T47D (cell line): ENCODE results near the gene THRAP3.
"Not testable (repeated sequence)": the region's sequence is repeated elsewhere in the genome, so short reads cannot be mapped to it uniquely, and the experiment has no call there.

Source experiments
- DNase-seq, 2 experiments: peaks; one replicate each; pipeline versions ENCODE4 v3.0.0 to v3.0.0-alpha.2; 2011 to 2012; ENCODE audit warnings: low read depth in 1 of 2, low spot score in 1 of 2
- JUND ChIP-seq: IDR thresholded peaks from 2 replicates; pipeline ENCODE4 v1.6.1; 2012; ENCODE audit warnings: low read depth
- in situ Hi-C: cut with HindIII; loops from 2 replicates; pipeline ENCODE4 v1.10.0; 2016; ENCODE audit warnings: low sequenced_read_pairs, low pct_unique_long_range_greater_than_20kb

Gene THRAP3

GRCh38 chr1:36211841-36212240 lies 12.4 kb upstream of the THRAP3 start:
- DNase-seq = no peak
- in situ Hi-C loops = no loop called here
- TF ChIP-seq JUND = no peak

GRCh38 chr1:36212782-36213181 lies 11.5 kb upstream of the THRAP3 start:
- TF ChIP-seq JUND = no peak
- in situ Hi-C loops = no loop called here

GRCh38 chr1:36217670-36218069 lies 6.6 kb upstream of the THRAP3 start:
- in situ Hi-C loops = no loop called here
- peak in 1 of 2 experiments; percentile 54 for DNase-seq
- no peak for TF ChIP-seq JUND

More at GRCh38 chr1:36212782-36213181, 11.5 kb upstream of the THRAP3 start:
- no peak for DNase-seq

- in situ Hi-C loops = not testable (repeated sequence)
Observed at GRCh38 chr1:36221901-36222300, 2.3 kb upstream of the THRAP3 start.

GRCh38 chr1:36222481-36223380 lies 1.5 kb upstream of the THRAP3 start:
- TF ChIP-seq JUND = no peak
- in situ Hi-C loops = no loop called here
- no peak for DNase-seq

More at GRCh38 chr1:36221901-36222300, 2.3 kb upstream of the THRAP3 start:
- DNase-seq = not testable (repeated sequence)

GRCh38 chr1:36223381-36223995 lies 755 bp upstream of the THRAP3 start:
- no peak for TF ChIP-seq JUND
- in situ Hi-C loops = no loop called here
- DNase-seq = peak in 1 of 2 experiments; percentile 41

- no peak for TF ChIP-seq JUND
- DNase-seq = peak; percentile 46 to 85
- in situ Hi-C loops = no loop called here
Observed at GRCh38 chr1:36224537-36225282, 467 bp downstream of the THRAP3 start.

- TF ChIP-seq JUND = no peak
- no peak for DNase-seq
- in situ Hi-C loops = no loop called here
Observed at GRCh38 chr1:36225283-36225899, 1.1 kb downstream of the THRAP3 start.

- DNase-seq, in situ Hi-C loops: not testable (repeated sequence)
Observed at GRCh38 chr1:36230279-36230678, 6.0 kb downstream of the THRAP3 start.

- TF ChIP-seq JUND = no peak
- in situ Hi-C loops = no loop called here
- no peak for DNase-seq
Observed at GRCh38 chr1:36231191-36231590, 6.9 kb downstream of the THRAP3 start.

- DNase-seq = no peak
- in situ Hi-C loops = no loop called here
- no peak for TF ChIP-seq JUND
Observed at GRCh38 chr1:36232212-36233095, 8.2 kb downstream of the THRAP3 start.
